Suprapubic skin (tissue), 3 donors: ENCODE data around the gene TBC1D14.

Source experiments
- POLR2A ChIP-seq, 2 donors: fragments of 450-650 bp; IDR thresholded peaks; one replicate each; pipeline ENCODE4 v1.6.1; 2017; ENCODE audit warnings: antibody characterized with exemption in 2 of 2, mild to moderate bottlenecking in 2 of 2, moderate library complexity in 2 of 2
- TF ChIP-seq, protein P1 (sequence below), 2 donors: fragments of 200-600 bp in 1 of 2; fragments of 450-650 bp in 1 of 2; sonication (generic) in 1 of 2; IDR thresholded peaks; one replicate each; pipeline ENCODE4 v1.5.1; 2016 to 2019; ENCODE audit warnings: antibody characterized with exemption in 2 of 2, mild to moderate bottlenecking in 1 of 2, moderate library complexity in 1 of 2

DNA sequence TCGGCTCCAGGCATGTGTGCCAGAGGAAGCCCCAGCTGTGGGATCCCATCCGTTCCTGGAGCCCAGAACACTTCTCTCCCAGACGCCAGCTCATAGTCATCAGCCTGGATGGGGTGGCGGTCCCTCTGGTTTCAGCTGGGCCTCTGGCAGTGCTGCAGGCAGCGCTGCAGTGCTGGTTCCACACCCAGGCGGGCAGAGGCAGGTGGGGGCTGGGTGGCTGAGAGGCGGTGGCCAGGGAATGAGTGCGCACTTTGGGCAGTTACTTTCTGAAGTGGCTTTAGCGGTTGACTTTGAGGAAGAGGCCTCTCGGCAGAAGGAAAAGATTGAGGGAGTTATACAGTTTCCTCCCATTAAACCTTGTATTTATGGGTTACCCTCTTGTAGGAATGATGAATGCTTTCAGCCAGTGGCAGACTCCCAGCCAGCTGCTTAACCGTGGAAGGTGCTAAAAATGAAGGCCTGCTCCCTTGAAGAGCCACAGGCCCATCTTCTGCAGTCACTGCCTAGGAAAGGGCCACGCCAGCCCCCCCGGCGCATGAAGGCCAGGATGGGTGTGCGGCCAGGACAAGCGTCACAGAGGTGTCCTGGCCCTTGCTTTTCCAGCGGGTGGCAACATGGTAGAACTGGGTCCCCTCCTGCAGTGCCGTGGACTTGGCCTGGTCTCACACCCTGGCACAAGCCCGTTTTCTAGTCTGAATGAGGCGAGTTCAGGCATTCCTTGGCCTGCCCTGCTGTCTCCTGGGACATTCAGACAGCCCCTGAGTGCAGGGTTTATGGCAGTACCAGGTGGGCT is 143.5 kb downstream of the TBC1D14 start:
- TF ChIP-seq, protein P1, sequence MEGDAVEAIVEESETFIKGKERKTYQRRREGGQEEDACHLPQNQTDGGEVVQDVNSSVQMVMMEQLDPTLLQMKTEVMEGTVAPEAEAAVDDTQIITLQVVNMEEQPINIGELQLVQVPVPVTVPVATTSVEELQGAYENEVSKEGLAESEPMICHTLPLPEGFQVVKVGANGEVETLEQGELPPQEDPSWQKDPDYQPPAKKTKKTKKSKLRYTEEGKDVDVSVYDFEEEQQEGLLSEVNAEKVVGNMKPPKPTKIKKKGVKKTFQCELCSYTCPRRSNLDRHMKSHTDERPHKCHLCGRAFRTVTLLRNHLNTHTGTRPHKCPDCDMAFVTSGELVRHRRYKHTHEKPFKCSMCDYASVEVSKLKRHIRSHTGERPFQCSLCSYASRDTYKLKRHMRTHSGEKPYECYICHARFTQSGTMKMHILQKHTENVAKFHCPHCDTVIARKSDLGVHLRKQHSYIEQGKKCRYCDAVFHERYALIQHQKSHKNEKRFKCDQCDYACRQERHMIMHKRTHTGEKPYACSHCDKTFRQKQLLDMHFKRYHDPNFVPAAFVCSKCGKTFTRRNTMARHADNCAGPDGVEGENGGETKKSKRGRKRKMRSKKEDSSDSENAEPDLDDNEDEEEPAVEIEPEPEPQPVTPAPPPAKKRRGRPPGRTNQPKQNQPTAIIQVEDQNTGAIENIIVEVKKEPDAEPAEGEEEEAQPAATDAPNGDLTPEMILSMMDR (IDR thresholded peaks at IDR 0.05), result no peak
- no peak for TF ChIP-seq POLR2A (IDR thresholded peaks at IDR 0.05)
